Osteoblast (primary cell): ENCODE data around the gene DCUN1D3. TPM values are rescaled to one million over a fixed set of nuclear protein-coding genes. Genes with fewer than 3 reads are reported as not detected.

Source experiments
- DNase-seq: peaks from one replicate; pipeline ENCODE4 v3.0.0; 2011; ENCODE audit warnings: low spot score, mixed read lengths; ENCODE audit not compliant: insufficient read length; ENCODE audit errors: missing footprints
- H2AFZ ChIP-seq: 2 replicates; pipeline ENCODE4 v1.6.0; 2011; ENCODE audit warnings: mild to moderate bottlenecking, low read length
- H3K27ac ChIP-seq: 2 replicates; pipeline ENCODE4 v1.5.1; 2011; ENCODE audit warnings: mild to moderate bottlenecking, low read depth, low read length, moderate library complexity
- H3K27me3 ChIP-seq: 2 replicates; pipeline ENCODE4 v1.6.0; 2012; ENCODE audit warnings: mild to moderate bottlenecking, control low read depth, inconsistent platforms, low read length, moderate library complexity; ENCODE audit not compliant: insufficient read depth
- H3K36me3 ChIP-seq: 2 replicates; pipeline ENCODE4 v1.5.1; 2011; ENCODE audit warnings: mild to moderate bottlenecking, low read length, control low read depth, moderate library complexity; ENCODE audit not compliant: insufficient read depth
- H3K4me1 ChIP-seq: 2 replicates; pipeline ENCODE4 v1.5.1; 2011; ENCODE audit warnings: mild to moderate bottlenecking, low read length, control low read depth, moderate library complexity; ENCODE audit not compliant: insufficient read depth
- H3K4me2 ChIP-seq: 2 replicates; pipeline ENCODE4 v1.6.0; 2011; ENCODE audit warnings: mild to moderate bottlenecking, low read length; ENCODE audit not compliant: insufficient read depth
- H3K4me3 ChIP-seq: fragments of 200-600 bp; sonication (generic); 3 replicates; pipeline ENCODE4 v1.5.1; 2012; ENCODE audit warnings: mild to moderate bottlenecking, low read length, inconsistent platforms; ENCODE audit not compliant: insufficient read depth
- H3K79me2 ChIP-seq: 2 replicates; pipeline ENCODE4 v1.6.0; 2012; ENCODE audit warnings: mild to moderate bottlenecking, low read length, control low read depth, inconsistent platforms; ENCODE audit not compliant: insufficient read depth
- H3K9me3 ChIP-seq: 2 replicates; pipeline ENCODE4 v1.5.1; 2011; ENCODE audit warnings: low read depth, low read length, control low read depth
- H4K20me1 ChIP-seq: 2 replicates; pipeline ENCODE4 v1.6.0; 2012; ENCODE audit warnings: mild to moderate bottlenecking, low read length, control low read depth; ENCODE audit not compliant: insufficient read depth
- total RNA-seq: library from RNA; depleted of rRNA; stranded (reverse); fragments of >200 nt; gene quantifications from 2 replicates; pipeline ENCODE4 v1.2.3, GENCODE V29; 2012
- TF ChIP-seq, protein P1 (sequence below): IDR thresholded peaks from 2 replicates; pipeline ENCODE4 v1.5.1; 2011; ENCODE audit warnings: mild to moderate bottlenecking, low read depth, low read length, moderate library complexity; ENCODE audit errors: extremely low read depth

Gene DCUN1D3
- total RNA-seq, 1 donor, result 33.7 TPM

DNA sequence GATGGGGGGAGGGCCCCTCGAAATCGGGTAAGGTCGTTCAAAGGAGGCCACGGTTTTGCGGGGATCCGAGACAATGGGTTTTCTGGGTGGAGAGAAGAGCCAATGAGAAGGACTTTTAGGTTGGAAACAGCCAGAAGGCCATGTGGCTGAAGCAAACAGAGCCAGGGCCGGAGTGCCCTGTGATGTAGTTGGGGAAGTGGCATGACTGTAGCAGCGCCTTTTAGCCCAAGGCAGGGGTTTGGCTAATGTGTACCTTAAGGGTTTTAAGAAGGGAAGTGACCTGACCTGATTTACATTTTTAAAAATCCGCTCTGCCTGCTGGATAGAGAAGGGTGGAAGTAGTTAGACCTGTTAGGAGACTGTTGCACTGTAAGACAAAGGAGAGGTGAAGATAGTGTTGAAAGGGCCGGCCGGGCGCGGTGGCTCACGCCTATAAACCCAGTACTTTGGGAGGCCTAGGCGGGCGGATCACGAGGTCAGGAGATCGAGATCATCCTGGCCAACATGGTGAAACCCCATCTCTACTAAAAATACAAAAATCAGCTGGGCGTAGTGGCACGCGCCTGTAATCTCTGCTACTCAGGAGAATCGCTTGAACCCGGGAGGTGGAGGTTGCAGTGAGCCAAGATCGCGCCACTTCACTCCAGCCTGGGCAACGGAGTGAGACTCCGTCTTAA lies 1.4 kb upstream of the DCUN1D3 start:
- Histone ChIP-seq H2AFZ (peak overlapping the region; percentile 12), H3K4me1 (peaks cover 67% of the 10 kb centered on the region), H4K20me1 (peaks cover 17% of the 10 kb centered on the region), H3K36me3 (peaks cover 12% of the 10 kb centered on the region), H3K4me3 (peak overlapping the region; percentile 90), H3K4me2 (peak overlapping the region; percentile 85), H3K27me3 (no peaks in the 10 kb centered on the region), H3K9me3 (no peaks in the 10 kb centered on the region), H3K79me2 (peaks cover 64% of the 10 kb centered on the region), H3K27ac (peak overlapping the region; percentile 100)
- peak; percentile 57 for DNase-seq
- TF ChIP-seq, protein P1, sequence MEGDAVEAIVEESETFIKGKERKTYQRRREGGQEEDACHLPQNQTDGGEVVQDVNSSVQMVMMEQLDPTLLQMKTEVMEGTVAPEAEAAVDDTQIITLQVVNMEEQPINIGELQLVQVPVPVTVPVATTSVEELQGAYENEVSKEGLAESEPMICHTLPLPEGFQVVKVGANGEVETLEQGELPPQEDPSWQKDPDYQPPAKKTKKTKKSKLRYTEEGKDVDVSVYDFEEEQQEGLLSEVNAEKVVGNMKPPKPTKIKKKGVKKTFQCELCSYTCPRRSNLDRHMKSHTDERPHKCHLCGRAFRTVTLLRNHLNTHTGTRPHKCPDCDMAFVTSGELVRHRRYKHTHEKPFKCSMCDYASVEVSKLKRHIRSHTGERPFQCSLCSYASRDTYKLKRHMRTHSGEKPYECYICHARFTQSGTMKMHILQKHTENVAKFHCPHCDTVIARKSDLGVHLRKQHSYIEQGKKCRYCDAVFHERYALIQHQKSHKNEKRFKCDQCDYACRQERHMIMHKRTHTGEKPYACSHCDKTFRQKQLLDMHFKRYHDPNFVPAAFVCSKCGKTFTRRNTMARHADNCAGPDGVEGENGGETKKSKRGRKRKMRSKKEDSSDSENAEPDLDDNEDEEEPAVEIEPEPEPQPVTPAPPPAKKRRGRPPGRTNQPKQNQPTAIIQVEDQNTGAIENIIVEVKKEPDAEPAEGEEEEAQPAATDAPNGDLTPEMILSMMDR, result no peak

DNA sequence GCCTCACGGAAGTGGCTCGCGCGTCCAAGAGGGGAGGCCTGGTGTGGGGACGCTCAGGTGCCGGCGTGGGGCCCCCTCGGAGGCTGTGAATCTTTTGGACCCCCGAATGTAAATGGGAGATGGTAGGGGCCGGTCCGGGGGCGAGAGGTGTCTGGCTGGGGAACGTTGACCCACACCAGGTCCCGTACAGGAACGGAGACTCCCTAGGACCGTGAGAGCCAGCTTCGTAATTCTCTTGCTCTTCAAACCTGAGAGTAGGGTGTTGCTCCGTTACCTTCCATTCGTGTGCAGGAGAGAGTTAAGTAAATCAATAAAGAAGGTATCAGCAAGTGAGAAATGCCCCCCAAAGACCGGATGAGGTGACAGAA lies 894 bp upstream of the DCUN1D3 start:
- peak overlapping the region; percentile 100 for H3K27ac ChIP-seq
- H4K20me1 ChIP-seq, result peaks cover 23% of the 10 kb centered on the region
- peaks cover 62% of the 10 kb centered on the region for H3K4me1 ChIP-seq
- TF ChIP-seq, protein P1, result no peak
- H3K4me2 ChIP-seq, result peak overlapping the region; percentile 85
- peak overlapping the region; percentile 90 for H3K4me3 ChIP-seq
- peak; percentile 54 for DNase-seq
- H3K79me2 ChIP-seq, result peaks cover 69% of the 10 kb centered on the region
- peaks cover 14% of the 10 kb centered on the region for H3K36me3 ChIP-seq
- no peaks in the 10 kb centered on the region for H3K27me3 ChIP-seq
- no peaks in the 10 kb centered on the region for H3K9me3 ChIP-seq
- peak overlapping the region; percentile 12 for H2AFZ ChIP-seq

DNA sequence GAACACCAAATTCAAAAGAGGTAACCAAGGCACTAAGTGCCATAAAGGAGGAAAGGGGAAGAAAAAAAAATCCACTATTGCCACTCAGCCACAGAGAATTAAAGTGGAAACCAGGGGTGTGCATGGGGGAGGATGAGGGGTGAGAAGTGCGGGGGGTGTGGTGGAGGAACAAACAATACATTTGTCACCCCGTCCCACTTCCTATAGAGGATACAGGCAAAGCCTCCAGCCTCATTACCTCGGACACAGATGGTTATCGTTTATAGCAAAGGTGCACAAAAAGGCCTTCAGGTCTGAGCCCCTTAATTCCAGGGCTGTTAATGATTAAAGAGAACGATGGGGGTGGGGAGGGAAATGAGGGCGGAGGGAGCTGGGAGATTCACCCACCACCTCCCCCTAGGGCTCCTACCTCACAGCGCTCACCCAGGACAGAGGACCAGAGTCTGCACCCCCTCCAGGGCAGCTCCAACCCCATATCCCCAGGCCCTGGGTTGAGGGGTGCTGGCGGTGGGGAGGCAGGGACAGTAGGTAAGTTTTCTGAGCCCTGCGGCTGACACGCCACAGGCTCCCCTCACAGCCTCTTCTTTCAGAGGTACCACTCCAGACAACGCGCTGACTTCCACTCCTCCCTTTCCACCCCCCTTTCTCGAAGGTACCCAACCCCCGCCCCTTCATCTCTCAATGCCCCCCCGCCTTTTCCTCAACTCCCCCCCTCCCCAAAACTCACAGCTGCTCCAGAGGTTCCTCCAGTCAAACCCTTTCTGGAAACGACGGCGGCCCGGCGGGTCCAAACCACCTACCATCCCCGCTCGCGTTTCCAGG lies 470 bp downstream of the DCUN1D3 start:
- H3K27ac ChIP-seq, result peak overlapping the region; percentile 93
- peaks cover 49% of the 10 kb centered on the region for H3K4me1 ChIP-seq
- no peak overlapping the region for H2AFZ ChIP-seq
- peak; percentile 46 for DNase-seq
- H3K79me2 ChIP-seq, result peaks cover 77% of the 10 kb centered on the region
- H3K27me3 ChIP-seq, result no peaks in the 10 kb centered on the region
- H4K20me1 ChIP-seq, result peaks cover 35% of the 10 kb centered on the region
- peaks cover 26% of the 10 kb centered on the region for H3K36me3 ChIP-seq
- peak overlapping the region; percentile 90 for H3K4me3 ChIP-seq
- H3K4me2 ChIP-seq, result peak overlapping the region; percentile 89
- TF ChIP-seq, protein P1, result no peak
- H3K9me3 ChIP-seq, result no peaks in the 10 kb centered on the region

DNA sequence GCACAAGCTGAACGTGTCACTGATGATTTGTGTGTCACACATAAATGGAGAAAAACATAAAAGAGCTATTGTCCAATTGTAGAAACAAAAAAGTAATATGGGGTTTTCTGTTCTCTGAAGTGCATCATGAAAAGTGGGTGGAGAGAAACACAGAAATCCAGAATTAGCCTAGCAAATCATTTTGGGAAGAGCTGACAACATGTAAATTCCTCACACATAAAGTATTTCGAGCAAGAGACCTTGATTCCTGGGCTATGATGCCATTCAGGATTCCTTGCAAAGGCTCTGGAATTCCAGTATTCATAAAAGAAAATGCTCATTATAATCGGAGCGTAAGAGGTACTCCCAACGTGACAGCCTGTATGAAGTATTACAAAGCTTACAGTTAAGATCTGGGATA lies 1.1 kb downstream of the DCUN1D3 start:
- Histone ChIP-seq H4K20me1 (peaks cover 41% of the 10 kb centered on the region), H3K79me2 (peaks cover 83% of the 10 kb centered on the region), H2AFZ (no peak overlapping the region), H3K36me3 (peaks cover 31% of the 10 kb centered on the region), H3K9me3 (no peaks in the 10 kb centered on the region), H3K27me3 (no peaks in the 10 kb centered on the region), H3K27ac (peak overlapping the region; percentile 93), H3K4me3 (peak overlapping the region; percentile 90), H3K4me2 (peak overlapping the region; percentile 89), H3K4me1 (peaks cover 42% of the 10 kb centered on the region)
- TF ChIP-seq, protein P1, result no peak
- DNase-seq, result peak; percentile 78
